AG09319 (cell line): ENCODE results near the gene ZZZ3.
"Not testable (repeated sequence)": the region's sequence is repeated elsewhere in the genome, so short reads cannot be mapped to it uniquely, and the experiment has no call there.

ENCODE experiments used
- DNase-seq: peaks from one replicate; pipeline ENCODE4 v3.0.0-alpha.2; 2010; ENCODE audit warnings: low read depth; ENCODE audit errors: extremely low read depth
- TF ChIP-seq, protein P1 (sequence below): IDR thresholded peaks from 2 replicates; pipeline ENCODE4 v1.5.1; 2011; ENCODE audit warnings: low read depth, mild to moderate bottlenecking, inconsistent platforms, low read length, moderate library complexity

ZZZ3 gene

DNA sequence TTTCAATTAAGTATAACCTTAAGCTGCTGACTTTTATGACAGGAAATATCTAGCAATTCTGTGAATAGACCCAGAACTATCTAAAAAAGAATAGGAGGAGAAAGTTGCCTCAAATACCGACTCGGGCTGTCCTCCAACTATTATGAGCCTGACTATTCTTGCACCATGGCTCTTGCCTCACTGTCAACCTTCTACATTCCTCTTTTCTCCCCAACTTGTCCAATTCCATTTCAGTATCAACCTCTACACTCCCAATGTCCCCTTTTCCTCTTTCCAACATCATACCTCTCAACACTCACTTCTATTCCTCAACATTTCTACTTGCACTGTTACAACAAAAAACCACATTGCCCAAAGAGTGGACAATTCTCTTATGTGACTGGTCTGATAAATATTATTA is 2.3 kb downstream of the ZZZ3 start:
- DNase-seq = no peak
- TF ChIP-seq, protein P1, sequence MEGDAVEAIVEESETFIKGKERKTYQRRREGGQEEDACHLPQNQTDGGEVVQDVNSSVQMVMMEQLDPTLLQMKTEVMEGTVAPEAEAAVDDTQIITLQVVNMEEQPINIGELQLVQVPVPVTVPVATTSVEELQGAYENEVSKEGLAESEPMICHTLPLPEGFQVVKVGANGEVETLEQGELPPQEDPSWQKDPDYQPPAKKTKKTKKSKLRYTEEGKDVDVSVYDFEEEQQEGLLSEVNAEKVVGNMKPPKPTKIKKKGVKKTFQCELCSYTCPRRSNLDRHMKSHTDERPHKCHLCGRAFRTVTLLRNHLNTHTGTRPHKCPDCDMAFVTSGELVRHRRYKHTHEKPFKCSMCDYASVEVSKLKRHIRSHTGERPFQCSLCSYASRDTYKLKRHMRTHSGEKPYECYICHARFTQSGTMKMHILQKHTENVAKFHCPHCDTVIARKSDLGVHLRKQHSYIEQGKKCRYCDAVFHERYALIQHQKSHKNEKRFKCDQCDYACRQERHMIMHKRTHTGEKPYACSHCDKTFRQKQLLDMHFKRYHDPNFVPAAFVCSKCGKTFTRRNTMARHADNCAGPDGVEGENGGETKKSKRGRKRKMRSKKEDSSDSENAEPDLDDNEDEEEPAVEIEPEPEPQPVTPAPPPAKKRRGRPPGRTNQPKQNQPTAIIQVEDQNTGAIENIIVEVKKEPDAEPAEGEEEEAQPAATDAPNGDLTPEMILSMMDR = no peak

DNA sequence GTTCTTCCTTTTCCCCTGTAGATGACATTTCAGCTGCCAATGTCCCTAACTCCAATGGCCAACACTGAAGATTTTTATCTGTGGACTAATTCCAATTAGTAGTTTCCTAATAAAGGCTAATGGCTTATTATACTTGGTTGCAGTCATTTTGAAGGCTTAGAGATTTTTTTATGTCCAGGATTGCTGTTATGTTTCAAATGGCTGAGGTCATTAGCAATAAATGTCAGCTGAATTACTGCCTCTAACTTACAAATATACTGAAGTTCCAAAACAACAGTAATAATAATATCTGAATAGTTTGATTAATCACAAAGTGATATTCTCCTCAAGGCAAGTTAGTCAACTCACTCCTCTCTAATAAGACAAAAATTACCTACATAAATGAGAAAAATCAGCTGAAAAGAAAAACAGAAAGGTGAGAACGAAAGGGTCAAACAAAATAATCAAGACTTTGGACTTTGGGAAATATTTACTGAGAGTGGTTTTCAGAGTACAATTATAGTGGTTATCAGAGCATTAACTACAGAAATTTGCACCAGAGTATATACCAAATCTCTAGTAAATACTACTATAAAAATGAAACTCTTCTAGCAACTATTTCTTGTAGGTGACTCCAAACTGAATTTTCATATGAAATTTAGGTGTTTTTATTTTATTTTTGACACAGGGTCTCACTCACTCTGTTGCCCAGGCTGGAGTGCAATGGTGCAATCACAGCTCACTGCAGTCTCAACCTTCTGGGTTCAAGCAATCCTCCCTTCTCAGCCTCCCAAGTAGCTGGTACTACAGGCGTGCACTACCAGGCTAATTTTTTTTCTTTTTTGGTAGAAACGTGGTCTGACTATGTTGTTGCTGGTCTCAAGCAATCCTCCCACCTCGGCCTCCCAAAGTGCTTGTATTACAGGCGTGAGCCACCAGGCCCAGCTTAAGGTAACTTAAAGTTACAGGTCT is 3.5 kb downstream of the ZZZ3 start:
- DNase-seq = no peak
- TF ChIP-seq, protein P1 = no peak

DNA sequence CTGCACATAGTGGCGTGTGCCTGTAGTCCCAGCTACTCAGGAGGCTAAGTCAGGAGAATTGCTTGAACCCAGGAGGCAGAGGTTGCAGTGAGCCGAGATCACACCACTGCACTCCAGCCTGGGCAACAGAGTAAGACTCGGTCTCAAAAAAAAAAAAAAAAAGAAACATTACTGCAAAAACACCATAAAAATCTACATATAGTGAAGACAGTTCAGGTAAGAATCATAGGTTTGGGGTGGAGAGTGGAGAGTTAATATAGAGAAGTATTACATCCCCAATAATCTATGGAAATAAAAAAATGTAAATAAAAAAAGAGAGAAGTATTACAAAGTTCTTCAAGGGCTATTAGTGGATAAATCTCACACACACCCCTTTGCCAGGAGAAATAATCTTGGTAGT is 7.7 kb downstream of the ZZZ3 start:
- DNase-seq = not testable (repeated sequence)

DNA sequence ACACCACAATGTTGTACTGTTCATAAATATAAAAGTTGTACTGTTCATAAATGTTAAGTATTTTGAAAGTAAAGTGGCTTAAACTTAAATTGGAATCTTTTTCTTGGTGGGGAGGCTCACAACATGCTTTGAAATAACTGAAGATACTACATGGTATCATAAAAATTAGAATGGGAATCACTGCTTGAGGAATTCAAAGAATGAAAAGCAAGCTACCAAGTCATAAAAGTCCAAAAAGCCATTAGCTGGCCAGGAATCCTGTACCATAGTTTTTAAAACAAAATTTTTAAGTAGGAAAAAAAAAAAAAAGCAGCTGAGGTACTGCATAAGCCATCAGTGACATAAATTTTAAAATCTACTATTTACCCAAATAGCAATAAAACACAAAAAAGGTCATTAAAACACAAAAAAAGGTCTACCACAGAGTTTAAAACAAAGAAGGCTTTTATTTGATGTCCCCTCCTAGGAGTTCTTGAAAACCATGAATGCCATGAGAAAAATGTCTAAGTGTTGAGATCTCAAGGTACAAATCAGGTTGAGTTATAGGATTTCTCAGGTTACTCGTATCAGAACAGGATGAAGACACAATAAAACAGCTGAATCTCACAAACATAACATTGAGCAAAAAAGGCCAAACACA is 8.6 kb downstream of the ZZZ3 start:
- no peak for DNase-seq
- TF ChIP-seq, protein P1 = no peak

DNA sequence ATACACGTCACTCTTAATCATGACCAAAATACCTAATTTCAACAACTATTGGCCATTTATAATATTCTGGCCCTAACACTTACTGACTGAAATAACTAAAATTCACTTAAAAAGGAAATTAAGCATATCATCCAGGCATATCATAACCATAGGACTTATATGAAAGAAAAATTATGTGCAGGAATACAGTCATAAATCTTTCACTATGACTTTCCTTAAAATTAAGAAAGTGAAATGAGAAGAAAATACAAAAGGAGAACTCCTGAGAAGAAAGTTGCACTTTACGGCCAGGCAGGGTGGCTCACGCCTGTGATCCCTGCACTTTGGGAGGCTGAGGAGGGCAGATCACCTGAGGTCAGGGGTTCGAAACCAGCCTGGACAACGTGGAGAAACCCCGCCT is 9.4 kb downstream of the ZZZ3 start:
- TF ChIP-seq, protein P1 = no peak
- DNase-seq = no peak

DNA sequence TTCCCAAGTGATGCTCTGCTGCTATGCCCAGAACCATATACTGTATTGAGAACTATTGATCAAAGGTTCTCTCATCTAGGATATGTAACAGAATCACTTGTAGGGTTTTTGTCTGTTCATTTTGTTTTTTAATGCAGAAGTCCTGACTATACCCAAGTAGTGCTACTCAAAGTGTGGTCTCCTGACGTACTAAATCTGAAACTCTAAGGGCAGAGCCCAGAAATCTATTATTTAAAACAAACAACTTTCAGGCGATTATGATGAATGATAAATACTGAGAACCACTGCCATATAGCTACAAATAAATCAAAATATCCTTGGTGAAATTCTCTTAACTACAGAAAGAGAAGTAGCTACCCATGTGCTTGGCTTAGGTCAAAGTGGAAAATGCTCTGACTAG is 10.1 kb downstream of the ZZZ3 start:
- DNase-seq = no peak
- TF ChIP-seq, protein P1 = no peak

DNA sequence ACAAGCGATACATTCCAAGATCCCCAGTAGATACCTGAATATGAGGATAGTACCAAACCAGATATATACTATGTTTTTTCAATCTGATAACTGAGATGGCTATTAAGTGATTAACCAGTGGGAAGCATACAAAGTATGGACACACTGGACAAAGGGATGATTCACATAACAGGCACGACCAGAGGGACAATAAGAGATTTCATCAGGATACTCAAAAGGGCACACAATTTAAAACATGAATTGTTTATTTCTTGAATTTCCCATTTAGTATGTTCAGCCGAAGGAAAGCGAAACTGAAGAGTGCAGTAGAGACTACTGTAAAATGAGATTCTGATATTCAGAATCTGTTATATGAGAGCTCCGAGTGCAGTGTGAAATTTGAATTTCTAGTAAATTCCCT is 10.6 kb downstream of the ZZZ3 start:
- TF ChIP-seq, protein P1 = no peak
- peak; percentile 14 for DNase-seq
